DND-41 (cell line): ENCODE results near the gene NKAPL.

Experiments used
- CTCF ChIP-seq: IDR thresholded peaks from 2 replicates; pipeline ENCODE4 v1.5.1; 2012; ENCODE audit warnings: borderline replicate concordance, low read length, moderate library complexity, mild to moderate bottlenecking; ENCODE audit not compliant: poor library complexity, severe bottlenecking; ENCODE audit errors: extremely low read depth
- EZH2 ChIP-seq: IDR thresholded peaks from 3 replicates; pipeline ENCODE4 v1.6.1; 2012; ENCODE audit warnings: borderline replicate concordance, low read depth, mild to moderate bottlenecking, moderate library complexity, low read length, inconsistent platforms; ENCODE audit not compliant: severe bottlenecking

GRCh38 chr6:28251661-28252008 is 7.5 kb upstream of the NKAPL start:
- TF ChIP-seq EZH2, result no peak
- TF ChIP-seq CTCF, result no peak
